SHP77 treated with DMSO at 0.1 percent for 48 hours (cell line): ENCODE data around the gene CES4A.
"Not testable (repeated sequence)": the region's sequence is repeated elsewhere in the genome, so short reads cannot be mapped to it uniquely, and the experiment has no call there.

Experiments
- DNase-seq: peaks from one replicate; lab custom pipeline; 2025; lab: John Stamatoyannopoulos, UW

Gene CES4A

GRCh38 chr16:66991545-66992077 is 3.2 kb downstream of the CES4A start:
- DNase-seq = no peak

GRCh38 chr16:66993558-66993957 is 5.2 kb downstream of the CES4A start:
- DNase-seq = not testable (repeated sequence)

- DNase-seq = no peak
Measured at GRCh38 chr16:66996324-66996982, 8.1 kb downstream of the CES4A start.

GRCh38 chr16:66996983-66997358 is 8.6 kb downstream of the CES4A start:
- no peak for DNase-seq

- peak; percentile 10 for DNase-seq
Measured at GRCh38 chr16:67000384-67001351, 12.3 kb downstream of the CES4A start.

- DNase-seq = no peak
Measured at GRCh38 chr16:67001726-67002125, 13.3 kb downstream of the CES4A start.

- no peak for DNase-seq
Measured at GRCh38 chr16:67006930-67007658, 18.7 kb downstream of the CES4A start.

GRCh38 chr16:67009158-67009557 is 20.8 kb downstream of the CES4A start:
- no peak for DNase-seq

GRCh38 chr16:67011274-67011673 is 22.9 kb downstream of the CES4A start:
- DNase-seq = no peak

GRCh38 chr16:67013233-67013822 is 24.9 kb downstream of the CES4A start:
- no peak for DNase-seq

GRCh38 chr16:67013823-67014633 is 25.6 kb downstream of the CES4A start:
- no peak for DNase-seq

- DNase-seq = no peak
Measured at GRCh38 chr16:67014634-67015312, 26.4 kb downstream of the CES4A start.

GRCh38 chr16:67015313-67015731 is 26.9 kb downstream of the CES4A start:
- DNase-seq = no peak

GRCh38 chr16:67016143-67016542 is 27.8 kb downstream of the CES4A start:
- no peak for DNase-seq

GRCh38 chr16:67016681-67017420 is 28.5 kb downstream of the CES4A start:
- DNase-seq = no peak

GRCh38 chr16:67017421-67017750 is 29.0 kb downstream of the CES4A start:
- no peak for DNase-seq

- peak; percentile 78 for DNase-seq
Measured at GRCh38 chr16:67017810-67018488, 29.6 kb downstream of the CES4A start.

- no peak for DNase-seq
Measured at GRCh38 chr16:67019171-67019570, 30.8 kb downstream of the CES4A start.

GRCh38 chr16:67021321-67021720 is 32.9 kb downstream of the CES4A start:
- DNase-seq = peak; percentile 13
